Pancreas (tissue), 10 donors: ENCODE data around the gene ME3. TPM values are rescaled to one million over a fixed set of nuclear protein-coding genes. Genes with fewer than 3 reads are reported as not detected.
A peak's percentile ranks its signal among the peaks of the same experiment; 100 is the strongest.
"Not testable (repeated sequence)": the region's sequence is repeated elsewhere in the genome, so short reads cannot be mapped to it uniquely, and the experiment has no call there.

Experiments used
- ATAC-seq, 4 donors: fragments of 200-7000 bp; cut with Tn5 transposase; one replicate each; pipeline versions ENCODE4 v1.8.0 to v1.9.1; 2020; ENCODE audit warnings: mild to moderate bottlenecking in 4 of 4, moderate library complexity in 4 of 4
- DNase-seq, 6 donors: peaks; one replicate each; pipeline ENCODE4 v3.0.0-alpha.2; 2020
- FAIRE-seq: peaks from 2 replicates; lab custom pipeline; 2012; peaks lifted over from hg19 to GRCh38; lab: Jason Lieb, UNC
- H3K27ac ChIP-seq, 4 donors: fragments of 200-600 bp; sonication (generic); 1 replicate in 3 of 4; 2 replicates in 1 of 4; pipeline versions ENCODE4 v1.5.0 to v1.8.0; 2020
- H3K27me3 ChIP-seq, 4 donors: fragments of 200-600 bp; one replicate each; pipeline ENCODE4 v1.8.0; 2021
- H3K36me3 ChIP-seq, 3 donors: fragments of 200-600 bp; sonication (generic) in 1 of 3; one replicate each; pipeline versions ENCODE4 v1.5.0 to v1.8.0; 2020 to 2021
- H3K4me1 ChIP-seq, 3 donors: fragments of 200-600 bp; one replicate each; pipeline ENCODE4 v1.8.0; 2021
- H3K4me3 ChIP-seq, 4 donors: fragments of 200-600 bp; sonication (generic) in 2 of 4; one replicate each; pipeline versions ENCODE4 v1.5.0 to v1.8.0; 2020 to 2021
- H3K9me3 ChIP-seq, 4 donors: fragments of 200-600 bp; one replicate each; pipeline ENCODE4 v1.8.0; 2021
- WGBS, 2 donors: extraction: QIAGEN DNeasy Blood & Tissue Kit; methylation state at CpG; one replicate each; pipeline ENCODE4 v1.1.7; 2013; 5-methylcytosine and 5-hydroxymethylcytosine counted together
- intact Hi-C, 3 donors: fragments of 100-400 bp; cut with DNase I; formaldehyde crosslinking; loops; one replicate each; pipeline versions ENCODE4 v1.11.1 to v1.14.2; 2022
- polyA plus RNA-seq, 2 donors: library from polyadenylated mRNA; stranded (reverse); fragments of 200-250 nt; gene quantifications; one replicate each; pipeline ENCODE4 v1.2.3, GENCODE V29; 2013
- total RNA-seq, 6 donors: library from RNA; stranded (reverse); fragmentation: NEBNext Ultra II Directional in 4 of 6; extraction: Animal tissue kit (Norgen Biotek cat#: 25700) in 4 of 6; gene quantifications; one replicate each; pipeline versions ENCODE4 v1.2.1 to v1.2.4, GENCODE V29; 2021 to 2023
- TF ChIP-seq, protein P1 (sequence below), 4 donors: fragments of 200-600 bp; sonication (generic) in 3 of 4; IDR thresholded peaks; one replicate each; pipeline versions ENCODE4 v1.5.0 to v1.8.0; 2021; ENCODE audit warnings: antibody characterized with exemption in 4 of 4
- donor health status: healthy with polysubstance abuse.
- donor health status: DM: no; HTN: no; CAD: no; lungs with moderate emphysema.
- donor health status: DM: no; HTN: no; CAD: no.
- donor health status: control.
- donor health status: control.
- donor health status: Bipolar disorder and iron deficiency.
- donor health status: DM: yes; HTN: yes; CAD: no.
- donor health status: DM: no; HTN: no; CAD: no.
- donor health status: DM: no; HTN: no; CAD: no.
- donor health status: DM: yes; HTN: yes; CAD: no.

ME3 gene
- total and polyA plus RNA-seq, 8 donors: 6.5 to 38.8 (median 13.2) TPM

DNA sequence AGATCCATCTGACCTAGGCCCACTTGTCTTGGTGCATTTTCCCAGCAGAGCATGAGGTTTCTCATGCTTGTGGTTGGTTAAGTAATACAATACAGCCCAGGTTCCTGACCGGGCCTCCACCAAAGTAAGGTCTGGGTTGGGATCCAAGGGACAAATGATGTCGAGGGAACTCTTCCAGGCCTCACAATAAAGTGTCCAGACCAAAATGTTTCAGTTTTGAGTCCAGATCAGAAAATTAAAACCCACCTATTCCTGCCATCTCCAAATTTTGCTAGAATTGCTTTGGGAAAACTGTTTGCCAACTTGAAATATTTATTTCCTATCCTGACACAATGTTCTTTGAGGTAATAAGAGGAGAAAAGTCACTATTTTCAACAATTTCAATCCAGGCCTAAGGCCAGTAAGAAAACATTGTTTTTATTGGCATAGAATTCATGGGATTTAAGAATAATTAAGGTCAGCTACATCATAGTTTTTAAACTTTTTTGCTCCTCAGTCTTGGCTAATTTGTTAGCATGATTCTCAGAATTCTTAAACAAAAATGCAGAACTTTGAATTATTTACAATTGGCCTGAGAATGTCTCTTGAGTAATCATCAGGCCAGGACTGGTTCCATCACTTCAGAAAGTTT is 51.4 kb downstream of the ME3 start:
- peak overlapping the region in 1 of 4 donors; percentile 15 for H3K27ac ChIP-seq
- no peak for ATAC-seq
- peaks cover 8 to 26% (median 12%) of the 10 kb centered on the region in 3 donors for H3K4me1 ChIP-seq
- H3K36me3 ChIP-seq: no peaks in the 10 kb centered on the region
- H3K27me3 ChIP-seq: no peaks in the 10 kb centered on the region
- TF ChIP-seq, protein P1, sequence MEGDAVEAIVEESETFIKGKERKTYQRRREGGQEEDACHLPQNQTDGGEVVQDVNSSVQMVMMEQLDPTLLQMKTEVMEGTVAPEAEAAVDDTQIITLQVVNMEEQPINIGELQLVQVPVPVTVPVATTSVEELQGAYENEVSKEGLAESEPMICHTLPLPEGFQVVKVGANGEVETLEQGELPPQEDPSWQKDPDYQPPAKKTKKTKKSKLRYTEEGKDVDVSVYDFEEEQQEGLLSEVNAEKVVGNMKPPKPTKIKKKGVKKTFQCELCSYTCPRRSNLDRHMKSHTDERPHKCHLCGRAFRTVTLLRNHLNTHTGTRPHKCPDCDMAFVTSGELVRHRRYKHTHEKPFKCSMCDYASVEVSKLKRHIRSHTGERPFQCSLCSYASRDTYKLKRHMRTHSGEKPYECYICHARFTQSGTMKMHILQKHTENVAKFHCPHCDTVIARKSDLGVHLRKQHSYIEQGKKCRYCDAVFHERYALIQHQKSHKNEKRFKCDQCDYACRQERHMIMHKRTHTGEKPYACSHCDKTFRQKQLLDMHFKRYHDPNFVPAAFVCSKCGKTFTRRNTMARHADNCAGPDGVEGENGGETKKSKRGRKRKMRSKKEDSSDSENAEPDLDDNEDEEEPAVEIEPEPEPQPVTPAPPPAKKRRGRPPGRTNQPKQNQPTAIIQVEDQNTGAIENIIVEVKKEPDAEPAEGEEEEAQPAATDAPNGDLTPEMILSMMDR (IDR thresholded peaks at IDR 0.05): no peak
- peak; percentile 45 for FAIRE-seq
- H3K9me3 ChIP-seq: no peaks in the 10 kb centered on the region
- intact Hi-C loops: no loop called here
- H3K4me3 ChIP-seq: no peak overlapping the region
- WGBS, 2 donors: 68 to 83% methylated on average over 2 of the region's 2 CpGs
- DNase-seq: no peak

DNA sequence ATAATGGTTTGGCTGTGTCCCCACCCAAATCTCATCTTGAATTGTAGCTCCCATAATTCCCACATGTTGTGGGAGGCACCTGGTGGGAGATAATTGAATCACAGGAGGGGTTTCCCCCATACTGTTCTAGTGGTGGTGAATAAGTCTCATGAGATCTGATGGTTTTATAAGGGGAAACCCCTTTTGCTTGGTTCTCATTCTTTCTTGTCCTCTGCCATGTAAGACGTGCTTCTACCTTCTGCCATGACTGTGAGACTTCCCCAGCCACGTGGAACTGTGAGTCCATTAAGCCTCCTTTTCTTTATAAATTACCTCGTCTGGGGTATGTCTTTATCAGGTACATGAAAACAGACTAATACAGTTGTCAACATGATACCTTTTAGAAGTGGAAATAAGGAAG is 53.0 kb downstream of the ME3 start:
- H3K4me1 ChIP-seq: peaks cover 4 to 13% (median 10%) of the 10 kb centered on the region in 3 donors
- ATAC-seq, FAIRE-seq, H3K27ac ChIP-seq, H3K4me3 ChIP-seq, H3K27me3 ChIP-seq, H3K9me3 ChIP-seq, H3K36me3 ChIP-seq, intact Hi-C loops, DNase-seq: not testable (repeated sequence)
- 80 to 87% methylated on average over 3 of the region's 3 CpGs for whole genome bisulfite sequencing, 2 donors

DNA sequence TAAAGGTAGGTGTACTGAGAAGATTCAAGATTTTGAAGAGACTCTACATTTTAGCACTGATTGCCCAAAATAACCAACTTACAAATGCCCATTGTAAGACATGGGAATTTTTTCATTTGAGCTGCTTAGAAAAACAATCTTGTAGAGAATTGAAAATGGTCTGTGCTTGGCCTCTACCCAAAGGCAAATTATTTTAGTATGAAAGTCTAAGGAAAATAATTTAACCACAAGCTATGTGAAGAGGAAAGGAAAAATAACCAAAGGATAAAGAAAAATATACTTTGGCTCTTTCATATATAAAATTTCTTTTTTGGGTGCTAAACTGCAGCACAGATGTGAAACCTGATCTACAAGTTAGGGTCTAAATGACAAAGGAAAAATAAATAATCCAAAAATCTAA is 54.9 kb downstream of the ME3 start:
- Histone ChIP-seq H3K4me3 (no peak overlapping the region), H3K4me1 (peaks cover 0 to 9% (median 6%) of the 10 kb centered on the region in 3 donors), H3K27me3 (no peaks in the 10 kb centered on the region), H3K36me3 (no peaks in the 10 kb centered on the region), H3K27ac (no peak overlapping the region), H3K9me3 (no peaks in the 10 kb centered on the region)
- FAIRE-seq (no peak), DNase-seq (no peak), ATAC-seq (no peak)
- TF ChIP-seq, protein P1 (IDR thresholded peaks at IDR 0.05): no peak
- intact Hi-C loops: no loop called here

DNA sequence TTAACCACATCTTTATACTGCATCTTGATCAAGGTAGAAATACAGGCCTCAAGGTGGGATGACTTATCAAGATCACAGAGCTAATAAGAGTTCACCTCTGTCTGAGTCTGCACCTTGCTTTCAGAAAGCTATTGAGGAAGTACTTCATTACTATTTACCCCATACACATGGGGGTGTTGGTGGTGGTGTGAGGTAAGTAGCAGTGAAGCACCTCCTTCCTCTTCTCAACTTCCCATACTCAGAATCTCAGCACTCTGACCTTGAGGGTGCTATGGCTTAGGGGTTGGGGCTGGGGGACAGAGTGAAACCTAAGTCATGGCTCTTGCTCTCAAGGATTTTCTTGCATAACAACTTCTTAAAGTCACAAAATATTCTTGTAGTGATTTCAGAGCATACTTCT is 56.9 kb downstream of the ME3 start:
- intact Hi-C loops: no loop called here
- FAIRE-seq (no peak), ATAC-seq (no peak), DNase-seq (no peak)
- Histone ChIP-seq H3K4me3 (no peak overlapping the region), H3K4me1 (peaks cover 0 to under 1% (median 0%) of the 10 kb centered on the region in 3 donors), H3K27ac (no peak overlapping the region), H3K36me3 (no peaks in the 10 kb centered on the region), H3K9me3 (no peaks in the 10 kb centered on the region), H3K27me3 (no peaks in the 10 kb centered on the region)
- TF ChIP-seq, protein P1 (IDR thresholded peaks at IDR 0.05): no peak

DNA sequence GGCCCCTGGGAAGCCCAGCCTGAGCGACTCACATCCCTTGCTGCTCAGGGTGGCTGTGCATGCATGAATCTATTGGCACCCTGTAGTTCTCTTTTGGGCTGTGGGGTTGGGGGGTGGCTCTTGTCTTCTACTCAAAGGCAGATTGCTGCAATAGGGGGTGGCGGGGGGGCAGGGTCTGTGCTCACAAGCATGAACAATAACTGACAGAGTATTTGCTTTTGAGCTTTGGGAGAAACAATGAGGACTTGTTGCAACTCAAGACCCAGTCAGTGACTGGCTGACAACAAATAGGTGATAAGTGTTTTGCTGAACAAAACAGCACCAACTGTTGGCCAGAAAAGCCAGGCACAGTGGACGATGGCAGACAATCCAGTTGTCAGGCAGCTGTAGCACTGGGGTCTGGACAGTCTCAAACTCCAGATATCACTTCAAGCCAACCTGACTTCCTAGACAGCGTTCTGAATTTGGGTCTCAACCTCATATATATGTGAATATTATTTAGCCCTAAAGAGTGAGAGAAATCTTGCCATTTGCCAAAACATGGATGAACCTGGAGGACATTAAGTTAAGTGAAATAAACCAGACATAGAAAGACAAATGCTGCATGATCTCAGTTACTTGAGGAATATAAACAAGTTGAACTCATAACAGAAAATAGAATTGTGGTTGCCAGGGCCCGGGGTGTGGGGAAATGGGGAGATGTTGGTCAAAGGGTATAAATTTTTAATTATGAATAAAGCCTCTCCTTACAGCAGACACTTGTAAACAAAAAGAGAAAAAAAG is 61.7 kb downstream of the ME3 start:
- no peaks in the 10 kb centered on the region for H3K36me3 ChIP-seq
- no peaks in the 10 kb centered on the region for H3K27me3 ChIP-seq
- peaks cover 8 to 18% (median 13%) of the 10 kb centered on the region in 3 donors for H3K4me1 ChIP-seq
- H3K9me3 ChIP-seq: no peaks in the 10 kb centered on the region
- TF ChIP-seq, protein P1 (IDR thresholded peaks at IDR 0.05): no peak
- no peak overlapping the region for H3K27ac ChIP-seq
- intact Hi-C loops: no loop called here
- no peak for DNase-seq
- no peak overlapping the region for H3K4me3 ChIP-seq
- 83 to 84% methylated on average over 5 of the region's 5 CpGs for WGBS, 2 donors
- FAIRE-seq: no peak
- ATAC-seq: no peak
